Mesangial cell (primary cell): Measurements from ENCODE around the gene VPS35. TPM values are rescaled to one million over a fixed set of nuclear protein-coding genes. Genes with fewer than 3 reads are reported as not detected.

Experiments
- total RNA-seq: library from RNA; depleted of rRNA; stranded (reverse); fragments of >200 nt; gene quantifications from 2 replicates; pipeline ENCODE4 v1.2.3, GENCODE V29; 2015

The VPS35 gene
- 41.5 and 60.3 TPM in 2 replicates for total RNA-seq

DNA sequence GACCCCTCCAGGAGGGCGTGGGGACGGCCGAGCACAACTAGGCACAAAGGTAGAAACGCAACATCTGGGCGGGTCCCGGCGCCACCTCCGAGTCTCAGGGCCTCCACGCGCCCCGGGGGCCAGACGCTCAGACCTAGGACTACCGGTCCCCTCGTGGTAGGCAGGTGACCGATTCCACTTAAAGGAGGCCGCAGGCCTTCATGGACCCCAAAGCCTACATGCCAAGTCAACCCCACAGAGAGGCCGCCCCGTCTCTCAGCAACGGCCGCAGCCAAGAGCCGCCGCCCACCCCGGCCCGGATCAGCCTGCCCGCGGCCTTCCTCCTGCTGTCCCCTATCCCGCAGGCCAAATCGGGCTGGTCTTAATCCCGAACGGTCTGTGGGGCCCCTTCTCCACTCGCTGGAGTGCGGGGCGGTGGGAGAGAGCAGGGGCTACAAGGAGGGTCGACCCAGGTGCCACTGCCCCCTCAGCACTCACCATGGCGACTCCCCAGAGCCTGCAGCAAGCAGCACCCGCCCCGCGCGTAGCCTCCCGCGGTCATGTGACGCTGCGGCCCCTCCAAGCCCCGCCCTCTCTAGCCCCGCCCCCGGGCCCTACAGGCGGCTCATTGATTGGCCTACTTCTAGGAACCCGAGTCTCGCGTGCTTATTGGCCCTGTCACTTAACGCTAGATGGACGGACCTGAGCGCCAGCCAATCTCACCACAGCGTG is at the start of gene VPS35:
Gene VPS35 (minus strand): TSS at position 525 of the 711 bp plus-strand sequence. CDS start 45 bp downstream, at position 480.

DNA sequence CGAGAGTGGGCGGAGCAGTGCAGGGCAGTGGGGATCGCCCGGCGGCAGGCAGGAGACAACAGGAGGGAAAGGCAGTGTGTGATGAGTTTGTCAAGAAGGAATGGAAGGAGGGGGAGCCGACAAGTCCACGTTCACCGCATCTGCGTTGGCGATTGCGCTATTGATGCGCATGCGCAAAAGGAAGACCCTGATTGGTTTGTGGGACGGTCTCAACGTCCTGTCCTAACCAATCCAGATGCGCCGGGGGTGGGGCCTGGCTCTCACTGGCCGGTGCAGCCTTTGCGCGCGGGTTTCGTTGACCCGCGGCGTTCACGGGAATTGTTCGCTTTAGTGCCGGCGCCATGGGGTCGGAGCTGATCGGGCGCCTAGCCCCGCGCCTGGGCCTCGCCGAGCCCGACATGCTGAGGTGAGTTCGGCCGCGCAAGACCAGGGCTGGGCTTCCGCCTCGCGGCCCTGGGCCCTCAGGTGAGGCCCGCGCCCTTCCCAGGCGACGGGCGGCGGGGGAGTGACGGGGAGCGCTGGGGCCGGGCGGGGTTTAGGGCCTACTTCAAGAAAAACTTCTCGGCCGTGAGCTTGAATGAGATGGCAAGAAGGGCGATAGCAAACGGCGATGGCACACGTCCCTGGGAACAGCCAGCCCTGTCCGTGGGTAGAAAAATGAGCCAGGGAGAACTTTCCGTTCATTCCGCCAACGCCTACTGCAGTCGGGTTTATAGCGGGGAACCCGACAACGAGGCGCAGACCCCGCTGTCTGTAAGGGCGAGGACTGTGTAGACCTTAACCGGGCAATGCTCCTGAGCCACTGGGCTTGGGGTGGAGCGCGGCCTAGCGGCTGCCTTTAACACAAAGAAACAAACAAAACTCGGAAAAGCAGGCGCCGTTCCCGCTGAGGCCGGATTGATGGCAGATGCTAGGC is 645 bp upstream of the VPS35 start, which contains the start of gene ORC6:
Gene ORC6 (plus strand): TSS at position 295 of the 916 bp plus-strand sequence. CDS start 47 bp downstream, at position 342.

DNA sequence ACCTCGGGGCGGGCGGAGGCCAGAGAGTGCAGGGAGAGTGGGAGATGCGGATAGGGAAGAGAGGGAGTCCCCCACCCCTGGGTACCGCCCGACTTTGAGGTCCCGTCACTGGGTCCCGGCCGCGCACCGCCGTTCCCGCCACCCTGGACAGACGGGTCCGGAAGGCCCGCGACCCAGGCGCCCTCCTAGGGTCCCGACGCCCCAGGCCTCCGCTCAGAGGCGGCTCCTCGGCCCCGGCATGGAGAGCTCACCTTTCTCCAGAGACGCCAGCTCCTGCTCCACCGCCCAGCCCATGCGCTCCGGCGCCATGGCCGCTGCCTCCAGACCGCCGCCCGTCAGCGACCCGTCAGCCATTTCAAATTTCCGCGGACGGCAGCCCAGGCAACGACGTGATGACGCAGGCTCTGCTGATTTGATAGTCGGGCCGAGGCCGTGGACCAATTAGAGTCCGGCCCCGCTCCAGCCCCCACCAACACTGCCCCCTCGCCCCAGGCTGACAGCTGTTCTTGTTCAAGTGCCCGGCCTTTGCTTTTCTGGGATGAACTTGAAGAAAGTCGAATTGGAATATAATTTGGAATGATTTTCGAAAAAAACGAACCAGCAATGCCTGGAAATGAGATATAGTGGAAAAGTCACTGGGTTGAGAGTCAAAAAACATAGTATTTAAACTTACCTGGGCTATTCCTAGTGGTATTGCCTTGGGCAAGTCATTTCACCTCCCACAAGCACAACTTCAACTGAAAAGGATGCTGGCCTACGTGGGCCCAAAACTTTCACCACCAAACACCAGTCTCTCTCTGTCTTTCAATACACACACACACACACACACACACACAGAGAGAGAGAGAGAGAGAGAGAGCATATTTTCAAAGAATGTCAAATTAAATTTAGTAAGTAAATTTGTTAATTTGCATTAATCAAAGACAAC is 67.7 kb downstream of the VPS35 start, which contains the start of gene SHCBP1:
Gene SHCBP1 (minus strand): TSS at position 374 of the 928 bp plus-strand sequence. CDS start 20 bp downstream, at position 354.

Other genes with a start within 250 kb of the VPS35 start
- gene SHCBP1, start 67.8 kb downstream of the VPS35 start, total RNA-seq: 1.9 and 28.7 TPM in 2 replicates
- 2.8 and 27.5 TPM in 2 replicates for gene ORC6, start 481 bp upstream of the VPS35 start, total RNA-seq
- gene MYLK3, start 59.2 kb upstream of the VPS35 start, total RNA-seq: under 0.01 and 0.13 TPM in 2 replicates
- 4.9 and 6.4 TPM in 2 replicates for gene C16orf87, start 142.0 kb upstream of the VPS35 start, total RNA-seq
- gene GPT2, start 195.2 kb upstream of the VPS35 start, total RNA-seq: 23.1 and 47.6 TPM in 2 replicates